Measurements from ENCODE around the gene GALNT18.

GALNT18 gene

GRCh38 chr11:11563200-11563975 is 58.4 kb downstream of the GALNT18 start:
- DNase-seq = no peak

GRCh38 chr11:11561991-11562390 is 59.8 kb downstream of the GALNT18 start:
- DNase-seq = no peak

GRCh38 chr11:11558826-11559225 is 63.0 kb downstream of the GALNT18 start:
- no peak for DNase-seq

GRCh38 chr11:11558396-11558795 is 63.4 kb downstream of the GALNT18 start:
- DNase-seq = no peak

- no peak for DNase-seq
Measured at GRCh38 chr11:11555208-11555607, 66.6 kb downstream of the GALNT18 start.

- no peak for DNase-seq
Measured at GRCh38 chr11:11553573-11553972, 68.2 kb downstream of the GALNT18 start.

GRCh38 chr11:11552529-11553087 is 69.2 kb downstream of the GALNT18 start:
- DNase-seq = no peak

- no peak for DNase-seq
Measured at GRCh38 chr11:11550534-11550933, 71.3 kb downstream of the GALNT18 start.

GRCh38 chr11:11545285-11546275 is 76.2 kb downstream of the GALNT18 start:
- no peak for DNase-seq

GRCh38 chr11:11543656-11544055 is 78.1 kb downstream of the GALNT18 start:
- DNase-seq = no peak

- no peak for DNase-seq
Measured at GRCh38 chr11:11540157-11540556, 81.6 kb downstream of the GALNT18 start.

GRCh38 chr11:11538277-11538960 is 83.4 kb downstream of the GALNT18 start:
- DNase-seq = no peak

- no peak for DNase-seq
Measured at GRCh38 chr11:11537871-11538270, 83.9 kb downstream of the GALNT18 start.

- no peak for DNase-seq
Measured at GRCh38 chr11:11537372-11537771, 84.4 kb downstream of the GALNT18 start.

- DNase-seq = no peak
Measured at GRCh38 chr11:11536650-11537049, 85.2 kb downstream of the GALNT18 start.

GRCh38 chr11:11535611-11536010 is 86.2 kb downstream of the GALNT18 start:
- no peak for DNase-seq

GRCh38 chr11:11534981-11535380 is 86.8 kb downstream of the GALNT18 start:
- DNase-seq = no peak

- no peak for DNase-seq
Measured at GRCh38 chr11:11533751-11534150, 88.1 kb downstream of the GALNT18 start.

- DNase-seq = no peak
Measured at GRCh38 chr11:11533057-11533456, 88.7 kb downstream of the GALNT18 start.

- no peak for DNase-seq
Measured at GRCh38 chr11:11532574-11532973, 89.2 kb downstream of the GALNT18 start.

GRCh38 chr11:11531131-11531908 is 90.5 kb downstream of the GALNT18 start:
- no peak for DNase-seq

GRCh38 chr11:11528986-11529385 is 92.8 kb downstream of the GALNT18 start:
- no peak for DNase-seq
